Measurements from ENCODE around the gene RGS7.

DNA sequence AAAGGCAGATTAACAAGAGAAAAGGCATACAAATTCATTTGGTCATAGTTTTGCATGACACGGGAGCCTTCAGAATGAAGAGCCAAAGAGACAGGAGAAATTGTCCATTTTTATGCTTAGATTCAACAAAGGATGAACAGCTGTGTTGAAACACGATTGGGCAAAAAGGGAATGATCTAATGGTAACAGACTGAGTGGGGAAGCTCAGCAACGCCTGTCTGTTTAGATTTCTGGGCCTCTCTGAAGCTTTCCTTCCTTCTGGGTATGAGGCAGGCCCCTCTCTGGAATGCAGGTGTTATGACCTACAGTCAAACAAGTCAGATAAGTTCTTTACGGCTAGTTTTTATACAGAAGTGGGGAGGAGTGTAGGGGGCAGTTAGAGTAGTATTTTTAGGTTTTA is 154.6 kb downstream of the RGS7 start:
- TF ChIP-seq, protein P1, sequence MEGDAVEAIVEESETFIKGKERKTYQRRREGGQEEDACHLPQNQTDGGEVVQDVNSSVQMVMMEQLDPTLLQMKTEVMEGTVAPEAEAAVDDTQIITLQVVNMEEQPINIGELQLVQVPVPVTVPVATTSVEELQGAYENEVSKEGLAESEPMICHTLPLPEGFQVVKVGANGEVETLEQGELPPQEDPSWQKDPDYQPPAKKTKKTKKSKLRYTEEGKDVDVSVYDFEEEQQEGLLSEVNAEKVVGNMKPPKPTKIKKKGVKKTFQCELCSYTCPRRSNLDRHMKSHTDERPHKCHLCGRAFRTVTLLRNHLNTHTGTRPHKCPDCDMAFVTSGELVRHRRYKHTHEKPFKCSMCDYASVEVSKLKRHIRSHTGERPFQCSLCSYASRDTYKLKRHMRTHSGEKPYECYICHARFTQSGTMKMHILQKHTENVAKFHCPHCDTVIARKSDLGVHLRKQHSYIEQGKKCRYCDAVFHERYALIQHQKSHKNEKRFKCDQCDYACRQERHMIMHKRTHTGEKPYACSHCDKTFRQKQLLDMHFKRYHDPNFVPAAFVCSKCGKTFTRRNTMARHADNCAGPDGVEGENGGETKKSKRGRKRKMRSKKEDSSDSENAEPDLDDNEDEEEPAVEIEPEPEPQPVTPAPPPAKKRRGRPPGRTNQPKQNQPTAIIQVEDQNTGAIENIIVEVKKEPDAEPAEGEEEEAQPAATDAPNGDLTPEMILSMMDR (IDR thresholded peaks at IDR 0.05; ENCODE audit: insufficient read depth, low read depth, low read length): no peak
- no peak for TF ChIP-seq EZH2 (IDR thresholded peaks at IDR 0.05; ENCODE audit: insufficient read depth, low read length)

All from astrocyte (in vitro differentiated cells and primary cell).